Brain pericyte (primary cell): ENCODE data around the gene STIP1.

Experiments
- DNase-seq: peaks from one replicate; pipeline ENCODE4 v3.0.0-alpha.2; 2012; ENCODE audit warnings: low read depth, low spot score

Gene STIP1

GRCh38 chr11:64198511-64198910 is 12.5 kb downstream of the STIP1 start:
- DNase-seq, result no peak

DNA sequence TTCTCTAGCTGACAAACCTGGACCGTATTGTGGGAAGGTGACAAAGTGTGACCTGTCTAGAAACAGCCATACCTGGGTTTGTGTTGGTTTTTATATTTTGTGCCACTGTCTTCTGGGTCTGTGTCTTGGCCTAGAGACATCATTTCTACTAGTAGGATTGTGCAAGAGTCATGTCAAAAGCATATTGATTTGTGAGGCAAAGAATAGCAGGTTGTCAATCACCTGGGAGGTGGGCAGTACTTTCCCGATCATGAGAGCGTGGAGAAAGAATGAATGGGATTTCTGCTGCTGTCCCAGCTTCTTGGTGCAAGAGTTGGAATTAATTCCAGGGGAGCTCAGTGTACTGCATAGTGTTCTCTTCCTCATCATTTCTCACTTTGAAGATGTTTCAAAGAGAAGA is 15.6 kb downstream of the STIP1 start:
- no peak for DNase-seq

- no peak for DNase-seq
Measured at GRCh38 chr11:64202992-64203391, 17.0 kb downstream of the STIP1 start.

GRCh38 chr11:64203421-64204079 is 17.6 kb downstream of the STIP1 start:
- no peak for DNase-seq

- DNase-seq, result no peak
Measured at GRCh38 chr11:64204080-64204440, 18.1 kb downstream of the STIP1 start.

- peak; percentile 93 for DNase-seq
Measured at GRCh38 chr11:64204464-64204989, 18.6 kb downstream of the STIP1 start.

DNA sequence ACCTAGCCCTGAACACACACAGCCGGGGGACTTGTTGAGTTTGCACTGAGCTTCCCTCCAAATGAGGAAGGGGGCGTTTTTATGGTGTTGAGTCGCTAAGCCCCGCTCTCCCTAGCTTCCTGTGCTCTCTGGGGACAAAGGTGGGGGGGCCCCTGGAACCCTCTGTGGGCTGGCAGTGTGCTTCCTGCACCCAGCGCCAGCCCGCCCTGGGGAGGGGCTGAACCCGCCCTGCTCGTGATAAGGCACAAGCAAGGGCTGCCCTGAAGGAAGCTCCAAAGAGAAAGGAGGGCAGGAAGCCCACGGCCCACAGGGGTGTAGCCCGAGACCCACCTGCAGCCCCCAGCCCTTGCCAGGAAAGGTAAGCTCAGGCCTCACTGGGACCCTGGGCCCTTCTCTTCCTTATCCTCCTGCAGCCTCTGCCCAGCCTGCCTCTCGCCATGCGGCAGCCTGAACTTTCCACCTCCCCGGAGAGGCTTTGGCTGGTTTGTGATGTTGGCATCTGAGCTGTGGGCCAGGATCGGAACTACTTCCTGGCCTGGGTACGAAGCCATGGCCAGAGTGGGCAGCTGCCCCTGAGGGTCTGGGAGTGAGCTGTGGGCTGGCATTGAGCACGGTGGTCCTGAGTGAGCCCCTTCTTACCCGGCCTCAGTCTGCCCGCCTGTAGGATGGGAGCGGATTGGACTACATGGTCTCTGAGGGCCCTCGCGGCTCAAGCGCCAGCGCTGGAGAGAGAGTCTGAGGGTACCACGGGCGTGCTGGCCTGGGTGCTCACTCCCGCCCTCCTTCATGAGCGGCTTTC is 20.7 kb downstream of the STIP1 start, which contains the start of gene FERMT3:
Gene FERMT3, plus strand, starts transcription at position 265 of the 799 bp plus-strand sequence. CDS start 644 bp downstream, outside the sequence.
- DNase-seq, result no peak

GRCh38 chr11:64207256-64208085 is 21.5 kb downstream of the STIP1 start:
- no peak for DNase-seq

- no peak for DNase-seq
Measured at GRCh38 chr11:64208086-64208795, 22.3 kb downstream of the STIP1 start.

DNA sequence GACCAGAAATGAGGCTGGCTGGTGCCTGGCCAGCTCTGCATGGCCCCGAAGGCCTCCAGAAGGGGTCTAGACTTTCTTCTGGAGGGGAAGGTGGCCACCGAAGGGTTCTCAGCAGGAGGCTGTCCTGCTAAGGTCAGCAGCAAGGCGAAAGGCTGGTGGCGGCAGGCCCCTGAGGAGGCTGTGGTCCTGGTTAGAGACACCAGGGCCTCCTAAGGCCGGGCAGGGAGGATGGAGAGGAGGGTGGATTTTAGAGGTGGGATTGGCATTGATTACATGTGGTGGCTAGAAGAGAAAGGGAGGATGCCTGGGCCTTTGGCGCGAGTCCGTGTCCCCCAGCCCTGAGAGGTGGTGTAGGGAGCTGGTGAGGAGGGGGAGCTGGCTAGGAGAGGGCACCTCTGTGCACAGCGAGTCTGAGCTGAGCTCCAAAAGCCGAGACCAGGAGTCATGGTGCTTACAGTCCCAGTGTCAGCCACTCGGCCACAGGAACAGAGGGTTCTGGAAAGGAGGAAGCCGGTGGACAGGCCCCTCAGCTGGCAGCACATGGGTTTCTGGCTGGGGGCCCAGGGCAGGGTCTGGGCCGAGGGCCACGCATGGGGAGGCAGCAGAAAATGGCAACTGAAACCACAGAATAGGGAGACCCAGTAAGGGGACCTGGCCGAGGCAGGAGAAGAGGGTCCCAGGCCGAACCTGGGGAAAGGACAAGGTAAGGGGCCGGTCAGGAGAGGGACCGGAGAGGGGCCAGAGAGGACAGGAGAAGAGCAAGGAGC is 23.0 kb downstream of the STIP1 start:
- no peak for DNase-seq

GRCh38 chr11:64209563-64209843 is 23.5 kb downstream of the STIP1 start:
- DNase-seq, result no peak

GRCh38 chr11:64210301-64211020 is 24.5 kb downstream of the STIP1 start:
- DNase-seq, result no peak

GRCh38 chr11:64211181-64211872 is 25.4 kb downstream of the STIP1 start:
- DNase-seq, result no peak

GRCh38 chr11:64216879-64217278 is 30.9 kb downstream of the STIP1 start:
- no peak for DNase-seq

GRCh38 chr11:64218628-64219353 is 32.8 kb downstream of the STIP1 start:
- no peak for DNase-seq

DNA sequence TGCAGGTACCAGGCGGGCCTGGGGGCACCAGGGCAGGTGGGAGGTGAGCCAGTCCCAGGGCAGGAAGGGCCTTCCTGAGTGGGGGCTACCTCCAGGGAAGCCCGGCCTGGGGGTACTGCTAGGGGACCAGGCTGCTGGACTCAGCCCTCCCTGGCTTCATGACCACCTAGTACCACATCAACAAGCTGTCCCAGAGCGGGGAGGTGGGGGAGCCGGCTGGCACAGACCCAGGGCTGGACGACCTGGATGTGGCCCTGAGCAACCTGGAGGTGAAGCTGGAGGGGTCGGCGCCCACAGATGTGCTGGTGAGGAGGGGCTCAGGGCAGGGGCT is 33.3 kb downstream of the STIP1 start:
- DNase-seq, result no peak

- no peak for DNase-seq
Measured at GRCh38 chr11:64219755-64220154, 33.8 kb downstream of the STIP1 start.

DNA sequence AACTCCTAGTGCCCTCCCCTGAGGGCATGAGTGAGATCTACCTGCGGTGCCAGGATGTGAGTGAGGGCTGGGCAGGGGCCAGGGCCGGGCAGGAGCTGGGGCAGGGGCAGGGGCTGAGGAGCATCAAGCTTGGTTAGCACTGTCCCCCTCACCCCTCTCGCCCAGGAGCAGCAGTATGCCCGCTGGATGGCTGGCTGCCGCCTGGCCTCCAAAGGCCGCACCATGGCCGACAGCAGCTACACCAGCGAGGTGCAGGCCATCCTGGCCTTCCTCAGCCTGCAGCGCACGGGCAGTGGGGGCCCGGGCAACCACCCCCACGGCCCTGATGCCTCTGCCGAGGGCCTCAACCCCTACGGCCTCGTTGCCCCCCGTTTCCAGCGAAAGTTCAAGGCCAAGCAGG is 34.3 kb downstream of the STIP1 start:
- DNase-seq, result no peak

DNA sequence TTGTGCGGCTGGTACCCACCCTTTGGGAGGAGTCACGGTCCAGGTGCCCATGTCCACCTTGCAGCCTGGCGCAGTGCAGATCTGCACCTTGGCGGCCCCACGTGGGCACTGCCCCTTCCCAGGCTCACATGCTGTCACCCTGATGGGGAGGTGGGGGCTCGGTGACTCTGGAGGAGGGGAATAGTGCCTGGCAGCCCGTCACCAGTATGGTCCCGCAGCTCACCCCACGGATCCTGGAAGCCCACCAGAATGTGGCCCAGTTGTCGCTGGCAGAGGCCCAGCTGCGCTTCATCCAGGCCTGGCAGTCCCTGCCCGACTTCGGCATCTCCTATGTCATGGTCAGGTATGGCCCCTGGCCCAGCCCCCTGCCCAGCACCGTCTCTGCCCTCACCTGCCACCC is 34.8 kb downstream of the STIP1 start:
- DNase-seq, result no peak
